RWPE1 (cell line): ENCODE data around the gene NACAD.
A peak's percentile ranks its signal among the peaks of the same experiment; 100 is the strongest.

ENCODE experiments used
- CTCF ChIA-PET: fragments of 350-600 bp; sonication (Branson Sonifier 250); formaldehyde crosslinking; extraction: SDS; loops from one replicate; lab custom pipeline; 2021; lab: Yijun Ruan, JAX
- POLR2A ChIA-PET: fragments of 400-600 bp; formaldehyde crosslinking; extraction: SDS; loops from one replicate; lab custom pipeline; 2020; ENCODE audit warnings: antibody characterized with exemption; ENCODE audit not compliant: low non-redundant PET; lab: Yijun Ruan, JAX
- DNase-seq: peaks from one replicate; pipeline ENCODE4 v3.0.0; 2012; ENCODE audit warnings: low spot score
- H3K27ac ChIP-seq: fragments of 450-650 bp; 2 replicates; pipeline ENCODE4 v1.5.1; 2017
- TF ChIP-seq, protein P1 (sequence below): fragments of 450-650 bp; conservative IDR thresholded peaks from 2 replicates; pipeline ENCODE4 v1.5.1; 2017; ENCODE audit warnings: low read depth, mild to moderate bottlenecking

The NACAD gene

DNA sequence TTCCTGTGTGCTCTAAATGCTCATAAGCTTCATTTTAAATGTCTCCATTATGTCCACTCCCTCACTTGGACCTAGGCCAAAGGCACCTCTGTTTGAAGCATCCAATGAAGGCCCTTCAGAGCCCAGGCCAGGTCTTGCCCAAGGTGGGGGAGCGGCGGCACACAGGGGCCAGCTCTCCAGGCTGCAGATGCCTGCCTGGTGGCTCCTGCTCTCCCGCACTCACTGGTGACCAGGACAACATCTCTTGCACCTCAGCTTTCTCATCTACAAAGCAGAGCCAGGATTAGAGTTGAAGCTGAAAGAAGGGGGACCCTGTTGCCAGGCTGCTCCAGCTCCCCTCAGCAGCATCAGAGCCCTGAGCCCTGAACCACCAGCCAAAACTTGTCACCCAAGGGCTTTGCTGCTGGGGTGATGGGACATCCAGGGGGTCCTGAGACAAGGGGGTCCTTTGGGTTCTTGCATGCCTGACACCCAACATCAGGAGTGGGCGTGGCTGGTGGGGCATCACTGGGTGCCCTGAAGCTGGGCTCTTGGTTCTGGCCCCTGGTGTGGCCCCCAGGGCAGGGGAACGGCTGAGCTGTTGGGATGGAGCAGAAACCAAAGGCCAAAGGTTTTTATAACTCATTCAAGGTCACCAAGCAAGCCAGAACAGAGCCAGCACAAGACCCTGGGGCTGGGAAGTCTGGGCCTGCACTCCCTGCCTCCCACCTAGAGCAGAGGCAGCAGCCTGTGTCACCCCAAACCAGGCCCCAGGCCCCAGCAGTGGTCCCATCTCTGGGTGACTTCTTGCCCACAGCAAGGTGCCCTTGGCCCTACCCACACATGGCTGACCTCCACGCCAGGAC, 1.2 kb downstream of the NACAD start:
- ChIA-PET POLR2A (interaction anchor here (0.5 kb wide), 1 partner anchor 89 kb away, joined by 6 read pairs; no protein-coding TSS in a partner anchor), CTCF (no interaction called here)
- TF ChIP-seq, protein P1, sequence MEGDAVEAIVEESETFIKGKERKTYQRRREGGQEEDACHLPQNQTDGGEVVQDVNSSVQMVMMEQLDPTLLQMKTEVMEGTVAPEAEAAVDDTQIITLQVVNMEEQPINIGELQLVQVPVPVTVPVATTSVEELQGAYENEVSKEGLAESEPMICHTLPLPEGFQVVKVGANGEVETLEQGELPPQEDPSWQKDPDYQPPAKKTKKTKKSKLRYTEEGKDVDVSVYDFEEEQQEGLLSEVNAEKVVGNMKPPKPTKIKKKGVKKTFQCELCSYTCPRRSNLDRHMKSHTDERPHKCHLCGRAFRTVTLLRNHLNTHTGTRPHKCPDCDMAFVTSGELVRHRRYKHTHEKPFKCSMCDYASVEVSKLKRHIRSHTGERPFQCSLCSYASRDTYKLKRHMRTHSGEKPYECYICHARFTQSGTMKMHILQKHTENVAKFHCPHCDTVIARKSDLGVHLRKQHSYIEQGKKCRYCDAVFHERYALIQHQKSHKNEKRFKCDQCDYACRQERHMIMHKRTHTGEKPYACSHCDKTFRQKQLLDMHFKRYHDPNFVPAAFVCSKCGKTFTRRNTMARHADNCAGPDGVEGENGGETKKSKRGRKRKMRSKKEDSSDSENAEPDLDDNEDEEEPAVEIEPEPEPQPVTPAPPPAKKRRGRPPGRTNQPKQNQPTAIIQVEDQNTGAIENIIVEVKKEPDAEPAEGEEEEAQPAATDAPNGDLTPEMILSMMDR = no peak

DNA sequence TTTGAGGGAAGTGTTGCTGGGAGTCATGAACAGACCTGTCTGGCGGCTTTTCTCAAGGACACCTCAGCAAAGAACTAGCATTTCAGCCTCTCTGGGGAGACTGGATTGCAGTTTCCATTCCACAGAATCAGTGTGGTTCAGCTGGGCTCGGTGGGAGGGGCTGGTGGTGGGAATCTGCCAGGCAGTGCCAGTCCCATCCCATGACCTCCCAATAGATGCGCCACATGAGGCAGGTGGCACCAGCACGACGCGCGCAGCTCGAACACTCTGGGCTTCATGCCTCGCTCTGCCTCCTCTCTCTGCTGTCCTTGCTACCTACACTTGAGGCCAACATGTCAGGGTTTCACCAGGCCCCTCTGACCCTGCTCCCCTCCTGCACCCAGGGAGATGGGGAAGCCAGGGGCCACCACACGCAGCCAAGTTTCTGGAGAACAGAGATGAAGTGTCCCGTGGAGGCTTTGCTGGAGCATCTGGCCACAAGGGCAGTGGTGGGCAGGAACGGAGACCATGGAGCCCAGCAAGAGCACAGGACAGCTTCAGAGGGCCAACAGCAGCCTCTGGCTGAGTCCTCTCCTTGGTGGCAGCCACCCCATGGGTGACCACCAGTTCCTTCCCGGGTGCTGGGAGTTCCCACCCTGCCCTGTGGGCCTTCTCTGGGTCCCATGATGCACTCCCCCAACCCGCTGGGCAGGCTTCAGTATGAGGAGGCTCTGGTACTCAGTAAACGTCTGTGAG, 2.3 kb downstream of the NACAD start:
- ChIA-PET POLR2A (interaction anchor here (0.5 kb wide), 1 partner anchor 88 kb away, joined by 6 read pairs; no protein-coding TSS in a partner anchor), CTCF (no interaction called here)
- DNase-seq = no peak
- peak overlapping the region; percentile 35 for H3K27ac ChIP-seq
- TF ChIP-seq, protein P1 = no peak

More for the DNA sequence above, 1.2 kb downstream of the NACAD start:
- peak overlapping the region; percentile 35 for H3K27ac ChIP-seq
- no peak for DNase-seq

DNA sequence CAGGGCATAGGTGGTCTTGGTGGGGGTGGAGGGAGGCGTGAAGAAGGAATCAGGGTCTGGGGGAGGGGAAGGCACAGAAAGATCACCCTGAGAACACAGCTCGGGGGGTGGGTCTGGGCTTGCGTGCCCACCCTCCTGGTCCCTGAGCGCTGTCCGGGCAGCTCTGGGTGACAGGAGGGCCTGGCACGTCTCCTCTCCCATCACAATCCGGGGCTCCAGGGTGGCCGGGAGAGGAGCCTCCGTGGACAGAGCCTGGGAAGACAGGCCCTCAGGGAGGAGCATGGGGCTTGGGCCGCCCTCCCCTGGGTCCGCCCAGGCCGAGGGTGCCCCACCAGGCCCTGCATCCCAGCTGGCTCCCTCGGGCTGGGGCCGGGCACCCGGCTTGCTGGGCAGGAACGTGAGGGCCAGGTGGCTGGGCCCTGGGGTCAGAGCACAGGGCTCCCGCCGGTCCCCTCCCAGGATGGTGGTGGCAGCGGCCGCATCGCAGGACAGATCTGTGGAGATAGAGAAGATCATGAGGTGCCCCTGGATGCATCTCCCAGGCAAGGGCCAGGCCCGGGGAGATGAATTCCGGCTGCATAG, 3.1 kb downstream of the NACAD start:
- ChIA-PET CTCF (no interaction called here), POLR2A (no interaction called here)
- no peak for DNase-seq
- TF ChIP-seq, protein P1 = no peak
- peak overlapping the region; percentile 35 for H3K27ac ChIP-seq

- DNase-seq = no peak
- CTCF ChIA-PET = no interaction called here
- POLR2A ChIA-PET = no interaction called here
- TF ChIP-seq, protein P1 = no peak
- H3K27ac ChIP-seq = peak overlapping the region; percentile 42; the same call in 1 of the 2 replicates
Observed at GRCh38 chr7:45084901-45085618, 3.7 kb downstream of the NACAD start.

- TF ChIP-seq, protein P1 = no peak
- POLR2A ChIA-PET = no interaction called here
- peak overlapping the region; percentile 42 for H3K27ac ChIP-seq
- DNase-seq = no peak
- CTCF ChIA-PET = no interaction called here
Observed at GRCh38 chr7:45084336-45084735, 4.4 kb downstream of the NACAD start.
